GM12873 (cell line): Measurements from ENCODE around the gene CD8A.

ENCODE experiments used
- TF ChIP-seq, protein P1 (sequence below): IDR thresholded peaks from 2 replicates; pipeline ENCODE4 v1.5.1; 2012; ENCODE audit warnings: low read depth, mild to moderate bottlenecking, moderate library complexity, low read length, control low read depth; ENCODE audit not compliant: insufficient read depth; ENCODE audit errors: missing control alignments

The CD8A gene

GRCh38 chr2:86822668-86823345 lies 32.1 kb upstream of the CD8A start:
- TF ChIP-seq, protein P1, sequence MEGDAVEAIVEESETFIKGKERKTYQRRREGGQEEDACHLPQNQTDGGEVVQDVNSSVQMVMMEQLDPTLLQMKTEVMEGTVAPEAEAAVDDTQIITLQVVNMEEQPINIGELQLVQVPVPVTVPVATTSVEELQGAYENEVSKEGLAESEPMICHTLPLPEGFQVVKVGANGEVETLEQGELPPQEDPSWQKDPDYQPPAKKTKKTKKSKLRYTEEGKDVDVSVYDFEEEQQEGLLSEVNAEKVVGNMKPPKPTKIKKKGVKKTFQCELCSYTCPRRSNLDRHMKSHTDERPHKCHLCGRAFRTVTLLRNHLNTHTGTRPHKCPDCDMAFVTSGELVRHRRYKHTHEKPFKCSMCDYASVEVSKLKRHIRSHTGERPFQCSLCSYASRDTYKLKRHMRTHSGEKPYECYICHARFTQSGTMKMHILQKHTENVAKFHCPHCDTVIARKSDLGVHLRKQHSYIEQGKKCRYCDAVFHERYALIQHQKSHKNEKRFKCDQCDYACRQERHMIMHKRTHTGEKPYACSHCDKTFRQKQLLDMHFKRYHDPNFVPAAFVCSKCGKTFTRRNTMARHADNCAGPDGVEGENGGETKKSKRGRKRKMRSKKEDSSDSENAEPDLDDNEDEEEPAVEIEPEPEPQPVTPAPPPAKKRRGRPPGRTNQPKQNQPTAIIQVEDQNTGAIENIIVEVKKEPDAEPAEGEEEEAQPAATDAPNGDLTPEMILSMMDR = no peak

DNA sequence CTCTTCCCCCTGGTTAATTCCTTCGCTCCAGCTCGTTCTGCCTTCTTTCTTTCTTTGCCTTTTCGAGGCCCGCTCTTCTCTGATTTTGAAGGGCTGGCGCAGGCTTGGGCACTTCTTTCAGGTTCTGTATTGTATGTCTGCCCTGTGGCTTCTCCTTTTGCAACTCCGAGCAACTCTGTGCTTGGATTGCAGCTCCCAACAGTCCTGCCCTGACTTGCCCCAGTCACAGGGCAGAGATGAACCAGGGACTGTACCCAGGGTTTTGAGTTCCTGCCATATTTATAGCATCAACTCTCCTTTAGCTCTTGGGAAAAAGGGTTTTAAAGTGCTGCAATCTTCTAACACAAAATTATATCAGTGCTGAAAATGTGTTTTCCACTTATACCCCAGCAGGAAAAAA lies 31.1 kb upstream of the CD8A start:
- TF ChIP-seq, protein P1 = no peak

DNA sequence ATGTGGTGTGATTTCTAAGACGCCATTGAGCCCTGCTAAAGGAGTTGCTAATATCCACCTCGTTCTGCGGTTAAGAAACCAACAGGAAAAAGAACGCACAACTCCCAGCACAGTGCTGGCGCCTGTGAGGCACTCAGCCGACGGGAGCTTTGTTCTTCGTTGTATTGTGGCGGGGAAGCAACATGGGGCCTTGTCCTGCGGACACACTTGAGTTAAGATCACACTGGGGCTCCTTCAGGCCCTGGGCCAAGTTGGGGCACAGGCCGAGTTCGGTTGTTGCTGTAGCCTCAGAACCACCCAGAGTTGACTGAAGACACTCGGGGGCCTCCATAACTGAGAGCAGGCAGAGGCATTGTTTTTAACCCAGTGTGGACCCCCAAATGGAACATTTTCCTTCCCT lies 30.6 kb upstream of the CD8A start:
- TF ChIP-seq, protein P1 = no peak

GRCh38 chr2:86818957-86819356 lies 28.2 kb upstream of the CD8A start:
- TF ChIP-seq, protein P1 = no peak

DNA sequence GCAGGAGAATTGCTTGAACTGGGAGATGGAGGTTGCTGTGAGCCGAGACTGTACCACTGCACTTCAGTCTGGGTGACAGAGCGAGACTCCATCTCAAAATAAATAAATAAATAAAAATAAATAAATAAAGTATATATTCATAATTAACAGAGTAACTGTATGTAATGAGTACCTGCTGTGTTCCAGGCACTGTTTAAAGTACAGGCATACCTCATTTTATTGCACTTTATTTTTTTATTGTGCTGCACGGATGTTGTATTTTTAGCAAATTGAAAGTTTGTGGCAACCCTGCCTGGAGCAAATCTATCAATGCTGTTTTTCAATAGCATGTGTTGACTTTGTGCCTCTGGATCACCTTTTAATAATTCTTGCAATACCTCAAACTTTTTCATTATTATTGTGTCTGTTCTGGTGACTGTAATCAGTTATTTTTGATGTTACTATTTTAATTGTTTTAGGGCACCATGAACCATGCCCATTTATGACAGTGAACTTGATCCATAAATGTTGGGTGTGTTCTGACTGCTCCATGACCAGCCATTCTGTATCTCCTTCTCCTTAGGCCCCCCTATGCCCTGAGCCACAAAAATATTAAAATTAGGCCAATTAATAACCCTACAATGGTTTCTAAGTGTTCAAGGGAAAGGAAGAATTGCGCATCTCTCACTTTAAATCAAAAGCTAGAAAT lies 27.5 kb upstream of the CD8A start:
- TF ChIP-seq, protein P1 = no peak

DNA sequence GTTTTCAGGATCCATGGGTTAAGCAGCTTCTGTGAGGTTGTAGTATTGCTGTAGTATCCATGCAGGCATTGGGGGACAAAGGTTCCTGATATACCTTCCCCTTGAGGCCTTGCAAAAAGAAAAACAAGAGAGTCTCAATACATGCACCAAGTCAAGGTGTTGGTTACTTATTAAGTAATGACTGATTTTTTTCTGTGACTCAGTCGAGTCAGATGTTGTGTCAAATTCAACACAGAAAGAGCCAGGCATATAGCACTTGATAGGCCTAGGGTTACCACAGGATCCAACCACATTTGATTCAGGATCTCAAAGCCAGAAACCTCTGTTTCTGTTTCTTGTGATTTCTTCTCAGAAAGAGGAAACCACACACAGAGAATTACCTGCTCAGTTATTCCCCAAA lies 24.9 kb upstream of the CD8A start:
- TF ChIP-seq, protein P1 = no peak

DNA sequence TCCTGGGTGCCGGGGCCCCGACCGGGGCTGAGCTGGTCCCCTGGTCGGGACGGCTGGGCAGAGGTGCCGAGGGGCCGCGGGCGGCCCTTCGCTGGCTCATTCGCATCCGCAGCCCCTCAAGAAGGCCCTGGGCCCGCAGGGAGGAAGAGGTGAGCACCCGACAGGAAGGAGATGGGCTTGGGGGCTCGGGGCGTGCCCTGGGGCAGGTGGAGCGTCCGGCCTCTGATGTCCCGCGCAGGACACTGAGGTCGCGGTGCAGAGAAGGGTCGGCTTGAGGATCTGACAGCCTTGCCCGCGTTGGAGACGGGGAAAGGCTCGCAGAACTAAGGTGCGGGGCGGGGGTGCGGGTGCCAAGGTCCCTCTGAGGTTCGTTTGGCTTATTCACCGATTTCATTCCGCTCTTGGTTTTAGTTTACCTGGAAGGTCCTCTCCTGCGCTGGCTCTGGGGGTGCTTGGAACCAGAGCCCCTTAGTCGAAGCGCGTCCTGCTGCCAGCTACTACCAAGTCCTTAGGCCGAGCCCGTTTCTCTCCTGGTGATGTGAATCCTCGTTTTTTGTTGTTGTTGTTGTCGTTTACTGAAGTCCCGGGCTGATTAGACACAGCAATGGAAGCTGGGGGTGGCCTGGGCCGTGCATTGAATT lies 18.9 kb upstream of the CD8A start:
- TF ChIP-seq, protein P1 = no peak
